LNCaP clone FGC (cell line): ENCODE data around the gene CHRND.

Experiments
- DNase-seq: peaks from one replicate; pipeline ENCODE4 v3.0.0-alpha.2; 2011; ENCODE audit warnings: low read depth
- H3K4me3 ChIP-seq: 2 replicates; pipeline ENCODE4 v1.5.1; 2011; ENCODE audit warnings: mild to moderate bottlenecking, low read depth, low read length, control low read depth
- CTCF ChIP-seq: IDR thresholded peaks from 2 replicates; pipeline ENCODE4 v1.5.1; 2012; ENCODE audit warnings: mild to moderate bottlenecking; ENCODE audit not compliant: control insufficient read depth, insufficient read depth; ENCODE audit errors: extremely low read depth

CHRND gene

DNA sequence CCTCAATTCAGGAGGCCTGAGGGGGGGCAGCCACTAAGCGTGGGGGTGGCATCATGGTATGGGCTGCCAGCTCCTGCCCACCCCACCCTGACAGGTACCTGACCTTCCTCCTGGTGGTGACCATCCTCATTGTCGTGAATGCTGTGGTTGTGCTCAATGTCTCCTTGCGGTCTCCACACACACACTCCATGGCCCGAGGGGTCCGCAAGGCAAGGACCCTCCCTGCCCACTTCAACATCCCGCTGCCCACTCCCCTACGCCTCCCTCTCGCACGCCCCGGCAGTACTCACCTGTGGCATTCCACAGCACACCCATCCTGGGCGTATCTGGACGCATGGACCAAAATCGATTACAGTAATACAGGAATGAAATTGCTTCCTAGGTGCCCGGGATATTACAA is 17.5 kb downstream of the CHRND start:
- DNase-seq, result no peak
- H3K4me3 ChIP-seq, result no peak overlapping the region
- no peak for TF ChIP-seq CTCF

DNA sequence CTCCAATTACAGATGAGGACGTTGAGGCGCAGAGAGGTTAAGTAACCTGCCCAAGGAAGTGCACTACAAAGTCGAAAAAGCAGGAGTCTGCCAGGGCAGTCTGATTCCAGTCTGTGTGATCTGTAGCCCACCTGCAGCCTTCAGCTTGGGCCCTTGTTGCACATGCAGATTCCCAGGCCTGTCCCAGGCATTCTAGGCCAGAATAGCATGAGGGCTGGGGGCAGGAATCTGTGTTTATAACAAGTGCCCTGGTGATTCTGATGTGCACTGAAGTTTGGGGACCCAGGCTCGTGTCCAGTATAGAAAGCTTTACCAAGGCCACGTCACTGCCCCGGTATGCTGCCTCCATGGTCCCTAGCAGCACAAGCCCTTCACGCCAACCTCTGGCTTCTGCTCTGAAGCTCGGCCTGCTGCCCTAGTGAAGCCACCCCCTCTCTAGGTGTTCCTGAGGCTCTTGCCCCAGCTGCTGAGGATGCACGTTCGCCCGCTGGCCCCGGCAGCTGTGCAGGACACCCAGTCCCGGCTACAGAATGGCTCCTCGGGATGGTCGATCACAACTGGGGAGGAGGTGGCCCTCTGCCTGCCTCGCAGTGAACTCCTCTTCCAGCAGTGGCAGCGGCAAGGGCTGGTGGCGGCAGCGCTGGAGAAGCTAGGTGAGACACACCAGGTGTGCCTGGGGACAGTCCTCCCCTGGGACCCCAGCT is 18.1 kb downstream of the CHRND start:
- no peak for TF ChIP-seq CTCF
- no peak overlapping the region for H3K4me3 ChIP-seq
- DNase-seq, result no peak

DNA sequence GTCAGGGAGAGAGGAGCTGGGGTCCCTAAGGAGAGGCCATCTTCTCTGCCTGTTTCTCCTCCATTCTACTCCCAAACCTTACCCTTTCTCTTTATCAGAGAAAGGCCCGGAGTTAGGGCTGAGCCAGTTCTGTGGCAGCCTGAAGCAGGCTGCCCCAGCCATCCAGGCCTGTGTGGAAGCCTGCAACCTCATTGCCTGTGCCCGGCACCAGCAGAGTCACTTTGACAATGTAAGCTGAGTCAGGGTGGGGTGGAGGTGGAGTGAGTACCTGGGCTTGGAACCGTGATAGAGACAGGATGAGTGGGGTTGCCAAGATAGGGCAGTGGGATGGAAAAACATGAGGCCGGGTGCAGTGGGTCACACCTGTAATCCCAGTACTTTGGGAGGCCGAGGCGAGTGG is 18.7 kb downstream of the CHRND start:
- H3K4me3 ChIP-seq, result no peak overlapping the region
- DNase-seq, result no peak
- TF ChIP-seq CTCF, result no peak

DNA sequence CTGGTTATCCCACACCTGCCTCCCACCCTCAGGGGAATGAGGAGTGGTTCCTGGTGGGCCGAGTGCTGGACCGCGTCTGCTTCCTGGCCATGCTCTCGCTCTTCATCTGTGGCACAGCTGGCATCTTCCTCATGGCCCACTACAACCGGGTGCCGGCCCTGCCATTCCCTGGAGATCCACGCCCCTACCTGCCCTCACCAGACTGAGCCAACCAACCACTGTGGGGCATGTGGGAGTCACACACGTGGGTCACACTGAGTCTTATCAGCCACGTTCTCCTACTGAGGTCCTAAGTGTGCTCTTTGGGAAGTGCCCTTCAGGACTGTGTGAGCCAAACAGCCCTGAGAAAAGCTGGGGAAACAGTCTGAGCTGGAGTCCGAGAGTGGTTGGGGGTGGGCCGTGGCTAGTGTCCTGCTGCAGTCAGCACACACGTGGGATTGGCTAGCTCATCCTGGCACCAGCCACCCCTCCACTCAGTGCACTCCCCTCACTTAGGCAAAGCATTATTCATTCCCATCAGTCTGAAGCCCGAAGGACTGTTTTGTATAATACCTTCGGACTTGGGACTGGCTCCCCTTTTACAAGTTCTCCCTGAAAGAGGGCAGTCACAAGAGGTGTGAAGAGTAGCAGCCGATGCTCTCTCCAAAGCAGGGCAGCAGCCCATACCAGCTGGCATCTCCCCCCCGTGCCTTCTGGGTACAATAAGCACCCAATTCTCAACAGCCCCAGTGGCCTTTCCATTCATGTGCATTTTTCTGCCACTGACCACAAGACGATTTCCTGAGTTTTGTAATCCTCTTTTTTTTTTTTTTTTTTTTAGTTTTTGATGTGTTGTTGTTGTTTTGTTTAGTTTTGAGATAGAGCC is 19.8 kb downstream of the CHRND start:
- DNase-seq, result no peak
- TF ChIP-seq CTCF, result no peak
- no peak overlapping the region for H3K4me3 ChIP-seq

DNA sequence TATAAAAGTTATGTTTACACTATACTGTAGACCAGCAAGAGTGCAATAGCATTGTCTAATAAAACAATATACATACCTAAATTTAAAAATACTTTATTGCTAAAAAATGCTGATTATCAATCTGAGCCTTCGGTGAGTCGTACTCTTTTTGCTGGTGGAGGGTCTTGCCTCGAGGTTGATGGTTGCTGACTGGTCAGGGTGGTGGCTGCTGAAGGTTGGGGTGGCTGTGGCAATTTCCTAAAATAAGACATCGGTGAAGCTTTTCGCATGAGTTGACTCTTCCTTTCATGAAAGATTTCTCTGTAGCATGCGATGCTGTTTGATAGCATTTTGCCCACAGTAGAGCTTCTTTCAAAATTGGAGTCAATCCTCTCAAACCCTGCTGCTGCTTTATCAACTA is 22.0 kb downstream of the CHRND start:
- TF ChIP-seq CTCF, result no peak
- DNase-seq, result no peak

DNA sequence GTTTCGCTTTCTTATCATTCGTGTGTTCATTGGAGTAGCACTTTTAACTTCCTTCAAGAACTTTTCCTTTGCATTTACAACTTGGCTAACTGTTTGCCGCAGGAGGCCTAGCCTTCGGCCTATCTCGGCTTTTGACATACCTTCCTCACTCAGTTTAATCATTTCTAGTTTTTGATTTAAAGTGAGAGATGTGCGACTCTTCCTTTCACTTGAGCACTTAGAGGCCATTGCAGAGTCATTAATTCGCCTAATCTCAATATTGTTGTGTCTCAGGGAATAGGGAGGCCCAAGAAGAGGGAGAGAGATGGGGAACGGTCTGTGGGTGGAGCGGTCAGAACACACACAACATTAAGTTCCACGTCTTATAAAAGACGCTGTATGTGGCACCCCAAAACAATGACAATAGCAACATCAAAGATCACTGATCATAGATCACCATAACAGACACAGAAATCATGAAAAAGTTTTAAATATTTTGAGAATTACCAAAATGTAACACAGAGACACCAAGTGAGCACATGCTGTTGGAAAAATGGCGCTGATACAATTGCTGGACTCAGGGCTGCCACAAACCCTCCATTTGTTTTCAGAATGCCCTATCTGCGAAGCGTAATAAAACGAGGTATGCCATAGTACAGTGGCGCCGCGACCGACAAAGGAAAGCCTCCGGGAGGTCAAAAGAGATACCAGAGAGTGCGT is 23.8 kb downstream of the CHRND start:
- no peak for DNase-seq
- no peak for TF ChIP-seq CTCF
- peak overlapping the region; percentile 90 for H3K4me3 ChIP-seq

More for the DNA sequence above, 22.0 kb downstream of the CHRND start:
- H3K4me3 ChIP-seq, result no peak overlapping the region
